K562 treated with DMSO at 1 percent for 24 hours (cell line): ENCODE measurements around the gene OR11G2. TPM values are rescaled to one million over a fixed set of nuclear protein-coding genes. Genes with fewer than 3 reads are reported as not detected.

Experiments used
- total RNA-seq: library from RNA; unstranded; fragments of 300-600 nt; gene quantifications from 2 replicates; pipeline ENCODE4 v1.2.3, GENCODE V29; 2022; ENCODE audit warnings: low read depth; ENCODE audit not compliant: insufficient read depth

Gene OR11G2, protein sequence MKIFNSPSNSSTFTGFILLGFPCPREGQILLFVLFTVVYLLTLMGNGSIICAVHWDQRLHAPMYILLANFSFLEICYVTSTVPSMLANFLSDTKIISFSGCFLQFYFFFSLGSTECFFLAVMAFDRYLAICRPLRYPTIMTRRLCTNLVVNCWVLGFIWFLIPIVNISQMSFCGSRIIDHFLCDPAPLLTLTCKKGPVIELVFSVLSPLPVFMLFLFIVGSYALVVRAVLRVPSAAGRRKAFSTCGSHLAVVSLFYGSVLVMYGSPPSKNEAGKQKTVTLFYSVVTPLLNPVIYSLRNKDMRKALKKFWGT
- total RNA-seq = not detected in 2 replicates

GRCh38 chr14:20190596-20190995 is at the start of gene OR11G2:
OR11G2 (plus strand) TSS chr14:20190896; CDS start chr14:20197438, 6,542 bp downstream.

DNA sequence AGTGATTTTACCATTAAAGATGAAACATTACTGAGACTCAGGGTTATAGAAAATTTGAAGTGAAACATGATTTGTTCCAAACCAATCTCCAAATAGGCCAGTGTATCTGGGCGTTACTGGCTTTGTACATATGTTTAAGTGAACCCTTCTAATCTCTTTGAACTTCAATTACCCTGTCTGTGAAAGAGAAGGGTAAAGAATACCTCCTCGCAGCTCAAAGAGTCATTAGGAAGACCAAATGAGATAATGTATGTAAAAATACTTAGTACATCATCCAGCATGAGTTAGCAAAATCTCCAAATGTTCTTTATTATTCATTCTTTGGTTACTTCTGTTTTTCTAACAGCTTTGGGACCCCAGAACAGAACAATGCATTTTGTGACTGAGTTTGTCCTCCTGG is 32.7 kb downstream of the OR11G2 start, which contains the start of gene OR11H6:
TSS of gene OR11H6 (plus strand) at position 301 of the 400 bp plus-strand sequence. CDS start at position 301, 0 bp downstream.

DNA sequence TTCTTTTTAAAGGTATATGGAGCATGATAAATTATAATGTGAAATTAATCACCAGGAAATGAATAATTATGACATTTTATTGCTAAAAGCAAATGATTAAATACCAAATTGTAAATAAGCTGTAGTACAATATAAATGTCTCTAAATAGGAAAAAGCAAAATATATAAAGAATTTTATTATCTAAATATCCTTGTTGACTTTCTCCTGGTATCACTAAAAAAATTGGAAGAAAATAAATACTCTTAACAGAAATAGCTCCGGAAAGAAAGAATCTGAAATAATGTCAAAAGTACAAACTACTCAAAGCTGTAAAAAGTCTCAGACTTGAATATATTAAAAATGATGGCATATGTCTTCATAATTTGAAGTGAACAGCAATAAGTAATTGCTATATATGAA is 38.0 kb downstream of the OR11G2 start, which contains the start of gene OR11H7:
TSS of gene OR11H7 (plus strand) at position 301 of the 400 bp plus-strand sequence.

Other genes with a start within 250 kb of the OR11G2 start
- not detected in 2 replicates for gene OR4K15, start 215.3 kb upstream of the OR11G2 start, total RNA-seq
- not detected in 2 replicates for gene OR4Q2, start 188.7 kb upstream of the OR11G2 start, total RNA-seq
- gene OR4K14, start 171.6 kb upstream of the OR11G2 start, total RNA-seq = not detected in 2 replicates
- not detected in 2 replicates for gene OR4K13, start 154.9 kb upstream of the OR11G2 start, total RNA-seq
- not detected in 2 replicates for gene OR4L1, start 130.9 kb upstream of the OR11G2 start, total RNA-seq
- gene OR4K17, start 80.2 kb upstream of the OR11G2 start, total RNA-seq = not detected in 2 replicates
- not detected in 2 replicates for gene OR4N5, start 52.1 kb upstream of the OR11G2 start, total RNA-seq
- gene OR11H6, start 32.8 kb downstream of the OR11G2 start, total RNA-seq = not detected in 2 replicates
- gene OR11H7, start 38.1 kb downstream of the OR11G2 start, total RNA-seq = not detected in 2 replicates
- gene OR11H4, start 48.4 kb downstream of the OR11G2 start, total RNA-seq = not detected in 2 replicates
- 4.7 and 9.8 TPM in 2 replicates for gene TTC5, start 115.1 kb downstream of the OR11G2 start, total RNA-seq
- 63.5 and 64.1 TPM in 2 replicates for gene CCNB1IP1, start 142.4 kb downstream of the OR11G2 start, total RNA-seq
- gene PARP2, start 152.7 kb downstream of the OR11G2 start, total RNA-seq = 22.0 and 25.2 TPM in 2 replicates
- 14.2 and 17.7 TPM in 2 replicates for gene TEP1, start 222.6 kb downstream of the OR11G2 start, total RNA-seq
- gene KLHL33, start 245.3 kb downstream of the OR11G2 start, total RNA-seq = 0.07 TPM in 1 of 2 replicates, not detected in the other